Keratinocyte (primary cell): ENCODE data around the gene ZNF701. TPM values are rescaled to one million over a fixed set of nuclear protein-coding genes. Genes with fewer than 3 reads are reported as not detected.
"Not testable (repeated sequence)": the region's sequence is repeated elsewhere in the genome, so short reads cannot be mapped to it uniquely, and the experiment has no call there.

Experiments
- DNase-seq: peaks from one replicate; pipeline ENCODE4 v3.0.0-alpha.2; 2011; ENCODE audit warnings: low read depth, missing footprints, low spot score
- FAIRE-seq: peaks from 2 replicates; lab custom pipeline; 2011; peaks lifted over from hg19 to GRCh38; lab: Jason Lieb, UNC
- H2AFZ ChIP-seq: 2 replicates; pipeline ENCODE4 v1.6.0; 2012; ENCODE audit warnings: low read length, control low read depth, inconsistent platforms; ENCODE audit not compliant: control insufficient read depth
- H3K27ac ChIP-seq: 2 replicates; pipeline ENCODE4 v1.5.1; 2011; ENCODE audit warnings: low read length; ENCODE audit not compliant: control insufficient read depth, insufficient read depth
- H3K27me3 ChIP-seq: 3 replicates; pipeline ENCODE4 v1.6.0; 2011; ENCODE audit warnings: low read length; ENCODE audit not compliant: control insufficient read depth, insufficient read depth; ENCODE audit errors: extremely low read depth
- H3K36me3 ChIP-seq, 2 experiments: 2 replicates in 1 of 2; 3 replicates in 1 of 2; pipeline ENCODE4 v1.5.1; 2011; ENCODE audit warnings: low read length in 2 of 2, mild to moderate bottlenecking in 1 of 2; ENCODE audit not compliant: control insufficient read depth in 2 of 2, insufficient read depth in 2 of 2; ENCODE audit errors: extremely low read depth in 1 of 2
- H3K4me1 ChIP-seq: 3 replicates; pipeline ENCODE4 v1.5.1; 2011; ENCODE audit warnings: low read length; ENCODE audit not compliant: control insufficient read depth, insufficient read depth; ENCODE audit errors: extremely low read depth
- H3K4me2 ChIP-seq: 3 replicates; pipeline ENCODE4 v1.6.0; 2011; ENCODE audit warnings: low read depth, low read length; ENCODE audit not compliant: control insufficient read depth, insufficient read depth; ENCODE audit errors: extremely low read depth
- H3K4me3 ChIP-seq, 3 experiments: fragments of 200-600 bp in 1 of 3; sonication (generic) in 1 of 3; 2 replicates in 2 of 3; 3 replicates in 1 of 3; pipeline ENCODE4 v1.5.1; 2011 to 2016; ENCODE audit warnings: low read length in 3 of 3, mild to moderate bottlenecking in 3 of 3, control low read depth in 2 of 3, inconsistent platforms in 1 of 3, low read depth in 1 of 3, mixed read lengths in 1 of 3, mixed run types in 1 of 3, moderate library complexity in 1 of 3; ENCODE audit not compliant: control insufficient read depth in 2 of 3, insufficient read depth in 2 of 3; ENCODE audit errors: extremely low read depth in 1 of 3
- H3K79me2 ChIP-seq: 2 replicates; pipeline ENCODE4 v1.6.0; 2012; ENCODE audit warnings: low read length; ENCODE audit not compliant: control insufficient read depth, insufficient read depth
- H3K9ac ChIP-seq: 3 replicates; pipeline ENCODE4 v1.6.0; 2011; ENCODE audit warnings: low read length; ENCODE audit not compliant: control insufficient read depth, insufficient read depth; ENCODE audit errors: extremely low read depth
- H3K9me1 ChIP-seq: 3 replicates; pipeline ENCODE4 v1.6.0; 2011; ENCODE audit warnings: low read length; ENCODE audit not compliant: control insufficient read depth, insufficient read depth; ENCODE audit errors: extremely low read depth
- H3K9me3 ChIP-seq: 2 replicates; pipeline ENCODE4 v1.5.1; 2012; ENCODE audit warnings: low read depth, low read length; ENCODE audit not compliant: control insufficient read depth
- H4K20me1 ChIP-seq: 3 replicates; pipeline ENCODE4 v1.6.0; 2011; ENCODE audit warnings: low read length; ENCODE audit not compliant: control insufficient read depth, insufficient read depth; ENCODE audit errors: extremely low read depth
- CTCF ChIP-seq, 3 experiments: IDR thresholded peaks in 1 of 3; conservative IDR thresholded peaks in 1 of 3; optimal IDR thresholded peaks in 1 of 3; 2 replicates in 2 of 3; 3 replicates in 1 of 3; pipeline versions ENCODE3 to v1.5.1; 2011; ENCODE audit warnings: low read length in 3 of 3, mild to moderate bottlenecking in 3 of 3, moderate library complexity in 2 of 3, control low read depth in 1 of 3, inconsistent platforms in 1 of 3; ENCODE audit not compliant: insufficient read depth in 2 of 3; ENCODE audit errors: extremely low read depth in 1 of 3
- EZH2 ChIP-seq: IDR thresholded peaks from one replicate; pipeline ENCODE4 v1.6.1; 2012; ENCODE audit warnings: inconsistent platforms, mild to moderate bottlenecking, low read length, moderate library complexity
- dilution Hi-C: fragments of 300-500 bp; cut with MboI; formaldehyde crosslinking; loops from one replicate; pipeline ENCODE4 v1.7.0; 2020; ENCODE audit warnings: low sequenced_read_pairs; ENCODE audit not compliant: extremely low pct_ligation_motif_present
- polyA plus RNA-seq, 5 experiments: library from polyadenylated mRNA; depleted of rRNA in 3 of 5; stranded (reverse) in 3 of 5; stranded (forward) in 1 of 5; unstranded in 1 of 5; fragments of >200 nt; gene quantifications; 1 replicate in 1 of 5; 2 replicates in 3 of 5; 3 replicates in 1 of 5; pipeline versions ENCODE4 v1.2.1 to v1.2.3, GENCODE V29; 2011 to 2012; ENCODE audit warnings: missing spikeins in 2 of 5, low read depth in 1 of 5, low replicate concordance in 1 of 5

Gene ZNF701
- polyA plus RNA-seq, 1 donor (not counting 4 experiments of a cell fraction or from before 2014, with no cell fraction given) = 7.2 TPM

- no peak overlapping the region for H3K4me3 ChIP-seq
- no peak overlapping the region for H3K9ac ChIP-seq
- H3K27me3 ChIP-seq = no peaks in the 10 kb centered on the region
- no peak overlapping the region for H2AFZ ChIP-seq
- no peaks in the 10 kb centered on the region for H3K9me3 ChIP-seq
- TF ChIP-seq CTCF (optimal IDR thresholded peaks at IDR 0.05 in 1 of 3, IDR thresholded peaks at IDR 0.05 in 1 of 3, conservative IDR thresholded peaks at IDR 0.05 in 1 of 3; ENCODE audit: extremely low read depth in 1 of 3, insufficient read depth in 2 of 3, low read length in 3 of 3) (no peak), EZH2 (no peak)
- DNase-seq (no peak), FAIRE-seq (no peak)
- dilution Hi-C loops = no loop called here
- H4K20me1 ChIP-seq = no peaks in the 10 kb centered on the region
- H3K4me2 ChIP-seq = no peak overlapping the region
- peaks cover 0 to 13% of the 10 kb centered on the region in 2 experiments for H3K36me3 ChIP-seq
- H3K9me1 ChIP-seq = no peaks in the 10 kb centered on the region
- H3K27ac ChIP-seq = no peak overlapping the region
- H3K4me1 ChIP-seq = no peaks in the 10 kb centered on the region
- H3K79me2 ChIP-seq = no peaks in the 10 kb centered on the region
Observed at GRCh38 chr19:52622261-52622660, 52.2 kb downstream of the ZNF701 start.

GRCh38 chr19:52626915-52627314, 56.8 kb downstream of the ZNF701 start:
- dilution Hi-C loops = no loop called here
- H4K20me1 ChIP-seq = no peaks in the 10 kb centered on the region
- no peaks in the 10 kb centered on the region for H3K9me3 ChIP-seq
- H2AFZ ChIP-seq = no peak overlapping the region
- no peaks in the 10 kb centered on the region for H3K79me2 ChIP-seq
- no peaks in the 10 kb centered on the region for H3K27me3 ChIP-seq
- H3K4me1 ChIP-seq = no peaks in the 10 kb centered on the region
- no peaks in the 10 kb centered on the region for H3K9me1 ChIP-seq
- H3K27ac ChIP-seq = no peak overlapping the region
- DNase-seq (no peak), FAIRE-seq (no peak)
- TF ChIP-seq EZH2 (no peak), CTCF (optimal IDR thresholded peaks at IDR 0.05 in 1 of 3, IDR thresholded peaks at IDR 0.05 in 1 of 3, conservative IDR thresholded peaks at IDR 0.05 in 1 of 3; ENCODE audit: extremely low read depth in 1 of 3, insufficient read depth in 2 of 3, low read length in 3 of 3) (no peak)
- H3K4me3 ChIP-seq = no peak overlapping the region
- H3K9ac ChIP-seq = no peak overlapping the region
- H3K36me3 ChIP-seq = peaks cover 0 to 8% of the 10 kb centered on the region in 2 experiments
- no peak overlapping the region for H3K4me2 ChIP-seq

- H3K36me3 ChIP-seq, H2AFZ ChIP-seq, H3K27me3 ChIP-seq, H3K27ac ChIP-seq, H3K4me3 ChIP-seq, H3K4me2 ChIP-seq, dilution Hi-C loops, H3K4me1 ChIP-seq, H3K79me2 ChIP-seq, H3K9me3 ChIP-seq, FAIRE-seq, H3K9me1 ChIP-seq, DNase-seq, H4K20me1 ChIP-seq, H3K9ac ChIP-seq: not testable (repeated sequence)
Observed at GRCh38 chr19:52627441-52627840, 57.4 kb downstream of the ZNF701 start.
